Hypothalamus (tissue), 51 donors: ENCODE results near the gene BEGAIN.
"Not testable (repeated sequence)": the region's sequence is repeated elsewhere in the genome, so short reads cannot be mapped to it uniquely, and the experiment has no call there.

Experiments
- DNase-seq, 51 donors: peaks; one replicate each; lab custom pipeline; 2025; lab: John Stamatoyannopoulos, UW

The BEGAIN gene

GRCh38 chr14:100529561-100530031 is 57.6 kb downstream of the BEGAIN start:
- no peak for DNase-seq

GRCh38 chr14:100528962-100529560 is 58.2 kb downstream of the BEGAIN start:
- no peak for DNase-seq

GRCh38 chr14:100526632-100527031 is 60.6 kb downstream of the BEGAIN start:
- no peak for DNase-seq

GRCh38 chr14:100526057-100526456 is 61.2 kb downstream of the BEGAIN start:
- DNase-seq = no peak

GRCh38 chr14:100525615-100526014 is 61.6 kb downstream of the BEGAIN start:
- no peak for DNase-seq

GRCh38 chr14:100524933-100525243 is 62.3 kb downstream of the BEGAIN start:
- peak in 4 of 51 donors; percentile 17 to 46 (median 38) for DNase-seq

GRCh38 chr14:100524233-100524932 is 62.8 kb downstream of the BEGAIN start:
- DNase-seq = no peak

GRCh38 chr14:100523843-100524169 is 63.4 kb downstream of the BEGAIN start:
- no peak for DNase-seq

- no peak for DNase-seq
Observed at GRCh38 chr14:100523131-100523842, 63.9 kb downstream of the BEGAIN start.

GRCh38 chr14:100522616-100523099 is 64.6 kb downstream of the BEGAIN start:
- no peak for DNase-seq

- not testable (repeated sequence) for DNase-seq
Observed at GRCh38 chr14:100506053-100506452, 81.2 kb downstream of the BEGAIN start.

GRCh38 chr14:100504372-100505078 is 82.7 kb downstream of the BEGAIN start:
- DNase-seq = no peak

GRCh38 chr14:100503251-100503650 is 84.0 kb downstream of the BEGAIN start:
- DNase-seq = no peak

- no peak for DNase-seq
Observed at GRCh38 chr14:100502622-100503220, 84.5 kb downstream of the BEGAIN start.

GRCh38 chr14:100500128-100500527 is 87.1 kb downstream of the BEGAIN start:
- DNase-seq = no peak

GRCh38 chr14:100498068-100498467 is 89.1 kb downstream of the BEGAIN start:
- no peak for DNase-seq

GRCh38 chr14:100495917-100496316 is 91.3 kb downstream of the BEGAIN start:
- DNase-seq = no peak

- no peak for DNase-seq
Observed at GRCh38 chr14:100494645-100495044, 92.6 kb downstream of the BEGAIN start.

GRCh38 chr14:100490252-100490651 is 97.0 kb downstream of the BEGAIN start:
- DNase-seq = no peak

- DNase-seq = no peak
Observed at GRCh38 chr14:100488057-100488456, 99.2 kb downstream of the BEGAIN start.

GRCh38 chr14:100487304-100487703 is 99.9 kb downstream of the BEGAIN start:
- no peak for DNase-seq
